ENCODE results near the gene ALG14. TPM values are rescaled to one million over a fixed set of nuclear protein-coding genes. Genes with fewer than 3 reads are reported as not detected.
"Not testable (repeated sequence)": the region's sequence is repeated elsewhere in the genome, so short reads cannot be mapped to it uniquely, and the experiment has no call there.

ALG14 gene
- total RNA-seq, 1 experiment from 2014 or later, result 4.4 TPM

DNA sequence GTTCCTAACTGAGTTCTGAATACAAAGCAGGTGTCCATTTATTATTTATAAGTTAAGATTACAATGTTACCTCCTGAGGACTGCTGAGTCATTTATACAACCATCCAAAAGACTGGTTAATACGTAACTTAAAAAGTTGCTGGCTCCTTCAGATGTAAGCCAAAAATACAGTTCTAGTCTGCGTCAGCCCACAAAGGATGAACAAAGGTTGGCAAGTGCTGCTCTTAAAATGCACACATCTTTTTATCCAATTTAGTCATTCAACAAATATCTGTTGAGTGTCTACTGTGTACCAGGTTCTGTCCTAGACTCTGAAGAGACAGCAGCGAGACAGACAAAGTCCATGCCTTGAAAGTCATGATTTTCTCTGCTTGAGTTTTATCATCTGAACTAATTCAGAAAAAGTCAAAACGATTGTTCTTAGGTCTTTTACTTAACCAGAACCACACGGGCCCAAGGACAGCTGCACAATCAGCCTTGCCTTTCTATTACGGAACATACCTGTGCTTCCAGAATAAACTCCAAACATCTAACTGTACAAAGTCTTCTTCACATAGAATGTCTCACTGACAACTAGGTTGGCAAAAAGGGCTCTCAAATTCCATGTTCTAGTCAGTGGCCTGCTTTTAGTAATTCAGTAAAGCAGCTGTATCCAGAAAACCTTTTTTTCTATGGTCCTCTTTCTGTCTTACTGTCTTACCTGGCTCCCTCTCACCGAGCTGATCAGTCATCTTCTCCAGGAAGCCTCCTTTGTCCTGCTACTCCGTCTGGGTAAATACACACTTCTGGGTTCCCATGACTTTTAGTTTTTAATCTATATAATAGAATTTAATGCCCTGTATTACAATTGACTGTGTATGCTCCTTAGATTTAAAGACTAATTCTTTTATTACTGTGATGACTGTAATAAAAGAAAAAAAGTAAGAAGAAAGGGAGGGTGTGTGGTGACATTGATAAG is 130.3 kb downstream of the ALG14 start:
- H3K4me3 ChIP-seq, result no peak overlapping the region
- H3K36me3 ChIP-seq, result no peaks in the 10 kb centered on the region
- H3K9me3 ChIP-seq, result no peaks in the 10 kb centered on the region
- H3K27me3 ChIP-seq, result no peaks in the 10 kb centered on the region
- no peak for DNase-seq

DNA sequence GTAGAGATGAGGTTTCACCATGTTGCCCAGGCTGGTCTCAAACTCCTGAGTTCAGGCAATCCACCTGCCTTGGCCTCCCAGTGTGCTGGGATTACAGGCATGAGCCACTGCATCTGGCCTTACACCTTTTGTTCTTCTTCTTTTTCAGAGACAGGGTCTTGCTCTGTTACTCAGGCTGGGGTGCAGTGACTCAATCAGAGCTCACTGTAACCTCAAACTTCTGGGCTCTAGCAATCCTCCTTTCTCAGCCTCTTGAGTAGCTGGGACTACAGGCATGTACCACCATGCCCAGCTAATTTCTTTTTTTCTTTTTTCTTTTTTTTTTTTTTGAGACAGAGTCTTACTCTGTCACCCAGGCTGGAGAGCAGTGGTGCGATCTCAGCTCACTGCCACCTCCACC is 131.3 kb downstream of the ALG14 start:
- not testable (repeated sequence) for DNase-seq, H3K4me3 ChIP-seq, H3K27me3 ChIP-seq, H3K9me3 ChIP-seq, H3K36me3 ChIP-seq

DNA sequence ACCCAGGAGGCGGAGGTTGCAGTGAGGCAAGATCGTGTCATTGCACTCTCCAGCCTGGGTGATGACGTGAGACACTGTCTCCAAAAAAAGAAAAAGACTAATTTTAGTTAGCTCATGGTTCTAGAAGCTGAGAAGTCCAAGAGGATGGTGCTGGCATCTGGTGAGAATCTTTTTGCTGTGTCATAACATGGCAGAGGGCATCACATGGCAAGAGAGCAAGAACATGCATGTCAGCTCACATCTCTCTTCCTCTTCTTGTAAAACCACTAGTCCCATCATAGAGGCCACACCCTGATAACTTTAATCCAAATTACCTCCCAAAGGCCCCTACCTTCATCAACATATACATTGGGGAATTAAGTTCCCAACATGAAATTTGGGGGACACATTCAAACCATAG is 132.0 kb downstream of the ALG14 start:
- no peak for DNase-seq
- Histone ChIP-seq H3K9me3 (no peaks in the 10 kb centered on the region), H3K4me3 (no peak overlapping the region), H3K36me3 (no peaks in the 10 kb centered on the region), H3K27me3 (no peaks in the 10 kb centered on the region)

DNA sequence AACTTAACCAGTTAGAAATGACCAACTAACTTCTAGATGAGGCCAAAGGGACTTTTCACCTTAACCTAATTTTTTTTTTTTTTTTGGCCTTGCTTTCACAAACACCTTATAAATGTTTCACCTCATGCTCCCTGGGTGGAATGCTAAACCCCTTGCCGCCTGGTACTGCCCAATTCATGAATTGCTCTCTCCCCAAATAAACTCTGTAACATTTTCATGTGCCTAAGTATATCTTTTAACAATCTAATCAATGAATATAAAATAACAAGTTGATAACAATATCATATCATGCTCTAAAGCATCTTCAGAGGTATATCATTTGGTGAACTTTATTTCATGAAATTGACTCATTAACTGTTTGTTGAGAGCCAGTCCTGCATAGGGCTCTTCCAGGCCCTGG is 134.9 kb downstream of the ALG14 start:
- no peak for DNase-seq
- no peaks in the 10 kb centered on the region for H3K36me3 ChIP-seq
- H3K27me3 ChIP-seq, result no peaks in the 10 kb centered on the region
- H3K9me3 ChIP-seq, result no peaks in the 10 kb centered on the region
- H3K4me3 ChIP-seq, result no peak overlapping the region

DNA sequence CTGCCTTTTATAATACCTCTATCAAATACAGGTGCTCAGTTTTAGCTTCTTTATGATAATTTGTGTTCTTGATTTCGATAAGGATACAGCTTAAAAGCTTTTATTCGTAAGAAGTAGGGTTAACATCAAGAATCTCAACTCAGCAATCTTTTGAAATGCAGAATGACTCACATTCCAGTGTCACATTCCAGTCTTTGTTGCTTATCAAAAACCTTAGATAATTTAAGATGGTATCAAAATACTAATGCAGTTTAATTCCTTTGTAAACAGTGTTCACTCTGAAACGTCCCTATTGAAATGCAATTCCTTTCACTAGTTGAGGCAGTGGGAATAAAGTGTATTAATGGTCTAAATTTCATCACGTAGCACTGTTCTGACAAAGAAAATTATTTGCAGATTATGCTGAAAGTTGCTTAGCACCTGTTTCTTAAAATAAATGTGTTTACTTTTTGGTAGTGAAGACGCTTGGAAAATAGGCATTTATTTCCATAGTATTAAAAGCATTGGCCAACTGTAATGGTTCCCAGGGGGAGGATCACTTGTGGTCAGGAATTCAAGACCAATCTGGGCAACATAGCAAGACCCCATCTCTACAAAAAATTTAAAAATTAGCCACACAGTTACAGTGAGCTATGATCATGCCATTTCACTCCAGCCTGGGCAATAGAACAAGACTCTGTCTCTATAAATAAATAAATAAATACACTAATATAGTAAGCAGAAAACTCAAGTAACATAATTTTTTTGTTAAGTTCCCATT is 135.7 kb downstream of the ALG14 start:
- no peaks in the 10 kb centered on the region for H3K27me3 ChIP-seq
- no peak for DNase-seq
- H3K4me3 ChIP-seq, result no peak overlapping the region
- no peaks in the 10 kb centered on the region for H3K36me3 ChIP-seq
- no peaks in the 10 kb centered on the region for H3K9me3 ChIP-seq

DNA sequence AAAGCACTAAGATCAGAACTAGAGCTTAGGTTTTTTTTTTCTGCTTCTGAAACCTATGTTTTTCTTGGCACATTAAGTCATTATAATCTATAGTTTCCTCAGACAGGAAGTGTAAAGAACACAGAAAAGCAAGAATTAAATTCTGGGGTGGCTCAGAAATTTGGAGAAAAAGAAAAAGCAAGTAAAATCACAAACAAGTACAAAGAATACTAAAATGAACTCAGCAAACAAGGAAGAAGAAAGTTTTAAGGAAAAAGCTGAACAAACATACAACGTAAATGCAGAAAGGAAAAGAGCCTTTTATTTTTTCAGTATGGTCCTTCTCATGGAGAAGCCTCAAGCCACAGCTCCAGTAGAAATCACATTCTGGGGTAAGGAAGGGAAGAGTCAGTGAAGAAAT is 137.3 kb downstream of the ALG14 start:
- DNase-seq, result no peak
- no peaks in the 10 kb centered on the region for H3K36me3 ChIP-seq
- no peaks in the 10 kb centered on the region for H3K27me3 ChIP-seq
- no peak overlapping the region for H3K4me3 ChIP-seq
- H3K9me3 ChIP-seq, result no peaks in the 10 kb centered on the region

DNA sequence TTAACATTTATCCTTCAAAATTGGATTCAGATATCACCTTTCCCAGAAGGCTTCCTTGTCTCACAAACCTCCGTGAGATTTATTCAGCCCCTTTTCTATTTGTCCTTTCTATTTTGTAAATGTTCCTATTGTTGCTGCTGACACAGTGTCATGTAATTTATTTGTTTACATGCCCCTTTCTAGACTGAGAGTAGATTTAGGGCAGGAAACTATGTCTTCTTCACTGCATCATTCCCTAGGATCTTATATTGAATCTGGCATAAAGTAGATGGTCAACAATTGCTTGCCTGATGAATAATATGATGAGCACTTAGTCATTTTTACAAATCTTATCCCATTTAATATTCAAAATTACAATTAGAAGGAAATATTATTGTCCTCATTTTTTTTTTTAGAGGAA is 137.7 kb downstream of the ALG14 start:
- Histone ChIP-seq H3K36me3 (no peaks in the 10 kb centered on the region), H3K27me3 (no peaks in the 10 kb centered on the region), H3K4me3 (no peak overlapping the region), H3K9me3 (no peaks in the 10 kb centered on the region)
- DNase-seq, result no peak

DNA sequence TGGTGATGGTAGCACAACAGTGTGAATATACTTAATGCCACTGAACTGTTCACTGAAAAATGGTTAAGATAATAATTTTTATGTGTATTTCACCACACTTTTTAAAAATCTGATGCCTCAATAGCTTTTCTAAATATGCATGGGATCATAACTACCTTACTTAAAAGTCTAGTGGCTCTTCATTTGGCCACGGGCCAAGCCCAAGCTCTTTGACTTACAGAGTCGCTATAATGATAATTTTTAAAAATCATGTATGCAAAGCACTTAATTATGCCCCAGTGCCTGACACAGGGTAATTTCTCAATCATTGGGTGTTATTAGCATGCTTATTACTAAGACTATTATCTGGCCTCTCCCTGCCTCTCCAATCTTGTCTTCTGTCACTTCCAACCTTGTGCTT is 138.2 kb downstream of the ALG14 start:
- no peak for DNase-seq
- no peaks in the 10 kb centered on the region for H3K27me3 ChIP-seq

DNA sequence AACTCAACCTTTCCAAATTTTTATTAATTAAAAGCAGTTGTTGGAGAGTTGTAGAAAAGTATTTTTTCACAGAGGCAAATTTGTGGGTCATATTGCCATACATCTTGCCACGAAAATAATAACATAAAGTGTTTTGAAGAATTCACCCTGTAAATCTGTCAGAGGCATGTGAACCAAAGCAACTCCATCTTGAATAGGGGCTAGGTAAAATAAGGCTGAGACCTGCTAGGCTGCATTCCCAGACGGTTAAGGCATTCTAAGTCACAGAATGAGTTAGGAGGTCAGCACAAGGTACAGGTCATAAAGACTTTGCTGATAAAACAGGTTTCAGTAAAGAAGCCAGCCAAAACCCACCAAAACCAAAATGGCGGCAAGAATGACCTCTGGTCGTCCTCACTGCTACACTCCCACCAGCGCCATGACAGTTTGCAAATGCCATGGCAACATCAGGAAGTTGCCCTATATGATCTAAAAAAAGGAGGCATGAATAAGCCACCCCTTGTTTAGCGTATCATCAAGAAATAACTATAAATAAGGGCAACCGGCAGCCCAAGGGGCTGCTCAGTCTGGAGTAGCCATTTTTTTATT is 141.4 kb downstream of the ALG14 start:
- Histone ChIP-seq H3K9me3 (no peaks in the 10 kb centered on the region), H3K36me3 (no peaks in the 10 kb centered on the region), H3K4me3 (no peak overlapping the region), H3K27me3 (no peaks in the 10 kb centered on the region)
- DNase-seq, result no peak

More for the DNA sequence above, 138.2 kb downstream of the ALG14 start:
- H3K9me3 ChIP-seq, result no peaks in the 10 kb centered on the region
- H3K36me3 ChIP-seq, result no peaks in the 10 kb centered on the region
- H3K4me3 ChIP-seq, result no peak overlapping the region

DNA sequence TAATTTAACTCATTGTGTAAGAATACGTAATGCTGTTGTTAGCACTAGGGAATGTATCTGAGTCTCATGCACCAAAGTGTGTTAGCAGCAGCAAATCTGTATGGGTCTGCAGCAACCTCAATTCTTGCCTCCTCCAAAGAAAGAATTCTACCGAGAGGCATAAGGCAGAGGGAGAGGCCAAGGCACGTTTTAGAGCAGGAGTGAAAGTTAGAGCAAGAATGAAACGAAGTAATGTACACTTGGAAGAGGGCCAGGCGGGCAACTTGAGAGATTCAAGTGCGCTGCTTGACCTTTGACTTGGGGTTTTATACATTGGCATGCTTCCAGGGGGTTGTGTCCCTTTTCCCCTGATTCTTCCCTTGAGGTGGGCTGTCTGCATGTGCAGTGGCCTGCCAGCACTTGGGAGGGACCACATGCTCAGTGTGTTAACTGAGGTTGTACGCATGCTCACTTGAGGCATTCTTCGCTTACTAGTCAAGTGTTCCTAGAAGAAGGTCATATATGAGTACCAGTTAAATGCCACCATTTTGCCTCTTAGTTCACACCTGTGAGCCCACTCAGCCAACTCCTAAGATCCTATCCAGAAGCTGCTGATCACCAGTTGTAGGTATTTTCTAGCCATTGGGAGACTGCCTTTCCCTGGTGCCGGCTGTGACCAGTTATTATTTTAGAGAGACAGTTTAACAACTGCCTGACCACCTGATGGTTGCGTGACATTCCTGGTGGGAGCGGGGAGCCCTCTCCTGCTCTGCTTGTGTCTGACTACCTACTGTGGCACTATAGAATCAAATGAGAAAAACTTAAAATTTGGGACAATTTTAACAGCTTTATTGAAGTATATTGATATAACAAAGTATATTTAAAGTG is 143.2 kb downstream of the ALG14 start:
- no peaks in the 10 kb centered on the region for H3K27me3 ChIP-seq
- no peak for DNase-seq
- H3K36me3 ChIP-seq, result no peaks in the 10 kb centered on the region
- no peaks in the 10 kb centered on the region for H3K9me3 ChIP-seq
- H3K4me3 ChIP-seq, result peak overlapping the region; percentile 91

DNA sequence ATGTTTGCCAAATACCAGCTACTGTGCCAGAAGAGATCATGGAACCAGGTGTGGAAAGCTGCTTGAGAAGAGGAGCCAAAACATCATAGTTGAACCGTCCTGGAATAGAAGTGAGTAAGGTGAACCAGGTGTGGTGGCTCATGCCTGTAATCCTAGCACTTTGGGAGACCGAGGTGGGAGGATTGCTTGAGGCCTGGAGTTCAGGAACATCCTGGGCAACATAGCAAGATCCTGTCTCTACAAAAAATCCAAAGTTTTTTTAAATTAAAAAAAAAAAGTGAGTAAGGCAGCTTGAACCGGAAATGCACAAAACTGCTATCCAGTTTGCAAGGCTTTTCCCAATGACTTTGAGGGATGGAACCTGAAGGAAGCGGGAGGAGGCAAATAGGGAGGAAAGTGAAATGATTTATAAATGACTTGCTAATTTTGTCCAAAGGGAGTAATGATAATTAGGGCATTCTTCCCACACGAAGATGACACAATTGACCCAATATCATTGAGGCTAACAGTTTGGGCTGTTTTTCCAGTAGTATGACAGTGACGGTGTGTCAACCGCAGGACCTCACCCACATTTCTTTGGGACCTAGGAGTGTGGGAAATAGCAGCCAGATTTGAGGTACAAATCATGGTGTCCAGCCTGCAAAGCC is 144.3 kb downstream of the ALG14 start:
- H3K4me3 ChIP-seq, result peak overlapping the region; percentile 91
- H3K36me3 ChIP-seq, result peaks cover 7% of the 10 kb centered on the region
- H3K9me3 ChIP-seq, result no peaks in the 10 kb centered on the region
- no peaks in the 10 kb centered on the region for H3K27me3 ChIP-seq
- no peak for DNase-seq

DNA sequence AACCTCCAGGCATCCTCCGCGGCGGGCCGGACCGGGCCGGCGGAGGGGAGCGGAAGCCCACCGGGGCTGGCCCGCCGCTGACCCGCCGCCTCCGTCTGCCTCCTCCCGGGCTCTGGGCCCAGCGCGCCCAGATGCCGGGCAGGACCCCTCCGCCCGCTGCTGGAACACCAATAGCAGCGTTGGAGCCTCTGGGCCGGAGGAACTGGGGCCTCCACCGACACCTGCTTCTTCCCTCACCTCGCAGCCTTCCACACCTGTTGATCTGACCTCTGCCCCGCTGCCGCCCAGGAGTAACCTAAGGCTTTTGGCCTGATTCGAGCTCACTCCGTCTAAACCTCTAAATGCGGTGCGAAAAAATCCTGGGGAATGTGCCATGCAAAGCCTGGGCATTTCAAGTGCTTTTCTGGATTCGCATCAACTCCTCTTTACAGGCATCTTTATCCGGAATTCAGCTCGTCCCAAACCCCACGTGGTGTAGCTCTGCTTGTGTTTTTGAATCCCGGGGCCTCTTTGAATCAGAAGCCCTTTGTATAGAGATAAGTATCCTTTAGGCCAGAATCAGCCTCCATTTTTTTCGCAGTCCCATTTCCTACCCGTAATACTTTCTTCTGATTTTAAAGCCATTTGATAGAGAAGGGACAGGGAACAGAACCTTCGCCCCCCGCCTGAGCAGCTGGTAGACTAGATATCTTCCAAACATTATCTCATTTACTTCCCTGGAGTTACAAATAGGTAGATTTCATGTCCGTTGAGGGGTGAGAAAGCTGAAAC is 145.2 kb downstream of the ALG14 start:
- Histone ChIP-seq H3K4me3 (peak overlapping the region; percentile 91), H3K9me3 (no peaks in the 10 kb centered on the region), H3K36me3 (peaks cover 11% of the 10 kb centered on the region), H3K27me3 (no peaks in the 10 kb centered on the region)
- DNase-seq, result peak; percentile 45

DNA sequence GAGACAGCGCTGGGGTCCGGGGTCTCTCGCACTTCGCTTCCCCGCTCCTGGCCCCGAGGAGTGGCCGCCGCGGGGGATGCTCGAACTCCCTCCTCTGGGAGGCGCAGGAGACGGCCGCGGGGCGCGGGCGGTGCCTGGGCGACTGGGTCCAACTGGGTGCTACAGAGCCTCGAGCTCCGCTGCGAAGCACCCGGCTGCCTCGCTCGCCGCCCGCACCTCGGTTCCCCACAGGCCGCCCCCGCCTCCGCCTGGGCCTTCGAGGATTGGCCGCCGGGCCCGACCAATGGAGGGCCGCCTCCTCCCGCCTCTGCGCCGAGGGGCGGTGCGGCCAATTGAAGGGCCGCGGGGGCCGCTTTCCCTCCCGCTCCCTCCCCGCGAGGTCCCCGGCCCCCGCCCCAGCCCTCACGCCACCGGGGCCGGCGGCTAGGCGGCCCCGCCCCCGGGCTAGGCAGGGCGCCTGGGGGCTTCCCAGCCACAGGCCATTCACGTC is 145.8 kb downstream of the ALG14 start, which contains the start of gene CNN3:
TSS of gene CNN3 (minus strand) at position 196 of the 490 bp plus-strand sequence. CDS start 216 bp downstream, outside the sequence.
- peaks cover 18% of the 10 kb centered on the region for H3K36me3 ChIP-seq
- no peaks in the 10 kb centered on the region for H3K27me3 ChIP-seq
- H3K4me3 ChIP-seq, result peak within 1 kb of the TSS; percentile 91
- DNase-seq, result peak; percentile 97
- no peaks in the 10 kb centered on the region for H3K9me3 ChIP-seq

DNA sequence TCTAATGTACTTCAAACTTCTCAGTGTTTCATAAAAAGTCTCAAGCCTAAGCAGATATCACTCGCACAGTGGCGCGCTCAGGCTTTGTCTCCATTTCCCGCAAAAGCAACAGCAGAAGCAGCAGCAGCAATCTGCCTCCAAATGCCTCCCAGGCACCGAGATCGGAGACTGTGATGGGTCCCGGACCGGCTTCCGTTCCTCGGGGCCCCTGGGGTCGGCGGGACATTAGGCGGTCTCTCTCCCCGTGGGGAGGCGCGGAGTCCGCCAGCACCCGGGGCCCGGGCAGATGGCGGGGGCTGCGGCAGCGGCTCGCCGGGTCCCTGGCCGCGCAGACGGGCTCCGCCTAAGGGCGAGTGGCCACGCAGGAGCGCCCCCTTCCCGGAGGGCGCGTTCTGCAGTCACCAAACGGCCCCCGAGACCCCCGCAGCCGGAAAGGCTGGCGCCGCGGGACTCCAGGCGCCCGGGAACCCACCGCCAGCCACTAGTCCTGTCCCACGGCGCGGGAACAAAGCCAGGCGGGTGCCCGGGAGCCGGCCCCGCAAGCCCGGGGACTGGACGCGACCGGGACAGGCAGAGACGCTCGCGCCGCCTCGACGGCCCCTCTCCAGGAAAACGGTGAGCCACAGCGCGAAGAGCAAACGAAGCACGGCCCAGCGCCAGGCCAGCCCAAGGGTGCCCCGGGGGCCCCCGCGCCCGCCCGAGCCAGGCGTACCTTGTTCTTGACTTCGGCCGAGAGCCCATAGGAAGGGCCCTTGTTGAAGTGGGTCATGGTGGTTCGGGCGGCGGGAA is 146.4 kb downstream of the ALG14 start:
- no peaks in the 10 kb centered on the region for H3K9me3 ChIP-seq
- H3K36me3 ChIP-seq, result peaks cover 23% of the 10 kb centered on the region
- H3K4me3 ChIP-seq, result peak overlapping the region; percentile 91
- peak; percentile 58 for DNase-seq
- H3K27me3 ChIP-seq, result no peaks in the 10 kb centered on the region

Measured in MG63 (cell line).